ENCODE data around the gene ISCA2.

Gene ISCA2

GRCh38 chr14:74515891-74516412, 22.4 kb downstream of the ISCA2 start:
- ChIA-PET CTCF (interaction anchor here (1.5 to 1.6 kb wide), 2 partner anchors 10 to 17 kb away, joined by 3 to 4 read pairs; no protein-coding TSS in a partner anchor), POLR2A (no interaction called here)
- no peak for TF ChIP-seq CTCF (IDR thresholded peaks at IDR 0.05; ENCODE audit: control extremely low read depth, extremely low read depth, low read depth, missing control alignments)

GRCh38 chr14:74516451-74517160, 23.0 kb downstream of the ISCA2 start:
- no peak for TF ChIP-seq CTCF (IDR thresholded peaks at IDR 0.05; ENCODE audit: control extremely low read depth, extremely low read depth, low read depth, missing control alignments)
- DNase-seq (ENCODE audit: extremely low spot score), result no peak
- CTCF ChIA-PET, result no interaction called here
- POLR2A ChIA-PET, result no interaction called here

More at GRCh38 chr14:74515891-74516412, 22.4 kb downstream of the ISCA2 start:
- no peak for DNase-seq (ENCODE audit: extremely low spot score)

- no peak for DNase-seq (ENCODE audit: extremely low spot score)
- TF ChIP-seq CTCF (IDR thresholded peaks at IDR 0.05; ENCODE audit: control extremely low read depth, extremely low read depth, low read depth, missing control alignments), result no peak
- POLR2A ChIA-PET, result no interaction called here
- CTCF ChIA-PET, result interaction anchor here (1.0 kb wide), 1 partner anchor 92 kb away, joined by 3 read pairs; no protein-coding TSS in a partner anchor
These were observed 24.2 kb downstream of the ISCA2 start for GRCh38 chr14:74517731-74518130.

GRCh38 chr14:74518221-74518620, 24.7 kb downstream of the ISCA2 start:
- POLR2A ChIA-PET, result no interaction called here
- CTCF ChIA-PET, result interaction anchor here (1.0 kb wide), 1 partner anchor 91 kb away, joined by 3 read pairs; no protein-coding TSS in a partner anchor
- no peak for TF ChIP-seq CTCF (IDR thresholded peaks at IDR 0.05; ENCODE audit: control extremely low read depth, extremely low read depth, low read depth, missing control alignments)
- DNase-seq (ENCODE audit: extremely low spot score), result no peak

GRCh38 chr14:74519316-74520074, 25.9 kb downstream of the ISCA2 start:
- no peak for TF ChIP-seq CTCF (IDR thresholded peaks at IDR 0.05; ENCODE audit: control extremely low read depth, extremely low read depth, low read depth, missing control alignments)
- ChIA-PET POLR2A (no interaction called here), CTCF (interaction anchor here (0.9 to 1.2 kb wide), 2 partner anchors 11 to 17 kb away, joined by 3 to 4 read pairs; no protein-coding TSS in a partner anchor)
- no peak for DNase-seq (ENCODE audit: extremely low spot score)

GRCh38 chr14:74521756-74522155, 28.2 kb downstream of the ISCA2 start:
- DNase-seq (ENCODE audit: extremely low spot score), result no peak
- TF ChIP-seq CTCF (IDR thresholded peaks at IDR 0.05; ENCODE audit: control extremely low read depth, extremely low read depth, low read depth, missing control alignments), result no peak
- POLR2A ChIA-PET, result no interaction called here
- CTCF ChIA-PET, result no interaction called here
